GM08714 (cell line): ENCODE measurements around the gene RAB15.

Experiments used
- H3K4me3 ChIP-seq: fragments of 200-500 bp; sonication (Bioruptor generic); 2 replicates; pipeline ENCODE4 v1.5.1; 2014; ENCODE audit warnings: mild to moderate bottlenecking, low read length, inconsistent platforms
- ZNF274 ChIP-seq: IDR thresholded peaks from 2 replicates; pipeline ENCODE4 v1.6.1; 2012; ENCODE audit warnings: mild to moderate bottlenecking, low read depth, low read length

The RAB15 gene

GRCh38 chr14:64971943-64972791 lies at the start of gene RAB15:
RAB15 (minus strand) TSS chr14:64972336; CDS start chr14:64972076, 260 bp downstream.
- no peak for TF ChIP-seq ZNF274
- H3K4me3 ChIP-seq, result peak within 1 kb of the TSS; percentile 45

GRCh38 chr14:65019944-65020566 lies 47.9 kb upstream of the RAB15 start:
- no peak overlapping the region for H3K4me3 ChIP-seq
- TF ChIP-seq ZNF274, result no peak

GRCh38 chr14:65016471-65016870 lies 44.3 kb upstream of the RAB15 start:
- no peak for TF ChIP-seq ZNF274

GRCh38 chr14:65015391-65015790 lies 43.3 kb upstream of the RAB15 start:
- H3K4me3 ChIP-seq, result no peak overlapping the region
- no peak for TF ChIP-seq ZNF274

More at GRCh38 chr14:65016471-65016870, 44.3 kb upstream of the RAB15 start:
- H3K4me3 ChIP-seq, result no peak overlapping the region

GRCh38 chr14:65012353-65012752 lies 40.2 kb upstream of the RAB15 start:
- no peak for TF ChIP-seq ZNF274
- H3K4me3 ChIP-seq, result no peak overlapping the region

- no peak overlapping the region for H3K4me3 ChIP-seq
- TF ChIP-seq ZNF274, result no peak
Observed at GRCh38 chr14:65011538-65011937, 39.4 kb upstream of the RAB15 start.

- H3K4me3 ChIP-seq, result no peak overlapping the region
- TF ChIP-seq ZNF274, result no peak
Observed at GRCh38 chr14:65010211-65010931, 38.2 kb upstream of the RAB15 start.

- no peak for TF ChIP-seq ZNF274
- no peak overlapping the region for H3K4me3 ChIP-seq
Observed at GRCh38 chr14:65007202-65007601, 35.1 kb upstream of the RAB15 start.

GRCh38 chr14:65006261-65006721 lies 34.2 kb upstream of the RAB15 start:
- TF ChIP-seq ZNF274, result no peak

GRCh38 chr14:65003394-65003793 lies 31.3 kb upstream of the RAB15 start:
- no peak overlapping the region for H3K4me3 ChIP-seq
- no peak for TF ChIP-seq ZNF274

More at GRCh38 chr14:65006261-65006721, 34.2 kb upstream of the RAB15 start:
- no peak overlapping the region for H3K4me3 ChIP-seq

- TF ChIP-seq ZNF274, result no peak
- no peak overlapping the region for H3K4me3 ChIP-seq
Observed at GRCh38 chr14:65002586-65003210, 30.6 kb upstream of the RAB15 start.

GRCh38 chr14:65001723-65002122 lies 29.6 kb upstream of the RAB15 start:
- no peak for TF ChIP-seq ZNF274
- no peak overlapping the region for H3K4me3 ChIP-seq

- no peak for TF ChIP-seq ZNF274
- H3K4me3 ChIP-seq, result no peak overlapping the region
Observed at GRCh38 chr14:65000898-65001591, 28.9 kb upstream of the RAB15 start.

GRCh38 chr14:64998455-64998931 lies 26.4 kb upstream of the RAB15 start:
- H3K4me3 ChIP-seq, result no peak overlapping the region
- no peak for TF ChIP-seq ZNF274
